Activated naive CD8-positive, alpha-beta T cell treated with anti-CD3 and anti-CD28 coated beads, Interleukin-2, amount 50 U/mL, for 24 hours (primary cell): ENCODE results near the gene MAB21L1.

Experiments
- ATAC-seq: fragments of 150-1000 bp; cut with Tn5 transposase; one replicate; pipeline ENCODE4 v1.10.0; 2021
- DNase-seq: peaks from one replicate; pipeline ENCODE4 v3.0.0; 2021
- H3K27ac Mint-ChIP-seq: one replicate; pipeline ENCODE4 v1.8.0; 2021; ENCODE audit warnings: mild to moderate bottlenecking, mixed read lengths
- H3K27me3 Mint-ChIP-seq: one replicate; pipeline ENCODE4 v1.8.0; 2021; ENCODE audit warnings: mixed read lengths
- H3K36me3 Mint-ChIP-seq: one replicate; pipeline ENCODE4 v1.8.0; 2021; ENCODE audit warnings: low read depth, mixed read lengths
- H3K4me1 Mint-ChIP-seq: one replicate; pipeline ENCODE4 v1.8.0; 2021; ENCODE audit warnings: mixed read lengths
- H3K4me3 Mint-ChIP-seq: one replicate; pipeline ENCODE4 v1.8.0; 2021; ENCODE audit warnings: mild to moderate bottlenecking, moderate library complexity, mixed read lengths
- H3K9me3 Mint-ChIP-seq: one replicate; pipeline ENCODE4 v1.8.0; 2021; ENCODE audit warnings: mixed read lengths

MAB21L1 gene

GRCh38 chr13:35473802-35474201 lies 2.7 kb downstream of the MAB21L1 start:
- peaks cover 9% of the 10 kb centered on the region for H3K36me3 Mint-ChIP-seq
- H3K9me3 Mint-ChIP-seq: peaks cover 28% of the 10 kb centered on the region
- no peak overlapping the region for H3K27ac Mint-ChIP-seq
- H3K27me3 Mint-ChIP-seq: peaks cover 85% of the 10 kb centered on the region
- peaks cover 27% of the 10 kb centered on the region for H3K4me1 Mint-ChIP-seq
- ATAC-seq: no peak
- no peak overlapping the region for H3K4me3 Mint-ChIP-seq
- DNase-seq: no peak

GRCh38 chr13:35473206-35473775 lies 3.2 kb downstream of the MAB21L1 start:
- peaks cover 10% of the 10 kb centered on the region for H3K36me3 Mint-ChIP-seq
- H3K27me3 Mint-ChIP-seq: peaks cover 86% of the 10 kb centered on the region
- H3K4me1 Mint-ChIP-seq: peaks cover 23% of the 10 kb centered on the region
- H3K4me3 Mint-ChIP-seq: no peak overlapping the region
- peaks cover 31% of the 10 kb centered on the region for H3K9me3 Mint-ChIP-seq
- no peak overlapping the region for H3K27ac Mint-ChIP-seq
- ATAC-seq: no peak
- no peak for DNase-seq

GRCh38 chr13:35472323-35472881 lies 4.1 kb downstream of the MAB21L1 start:
- DNase-seq: no peak
- no peak for ATAC-seq
- Mint-ChIP-seq H3K27me3 (peaks cover 81% of the 10 kb centered on the region), H3K4me1 (peaks cover 21% of the 10 kb centered on the region), H3K36me3 (peaks cover 10% of the 10 kb centered on the region), H3K9me3 (peaks cover 34% of the 10 kb centered on the region), H3K27ac (no peak overlapping the region), H3K4me3 (no peak overlapping the region)

GRCh38 chr13:35471706-35472322 lies 4.7 kb downstream of the MAB21L1 start:
- Mint-ChIP-seq H3K4me1 (peaks cover 18% of the 10 kb centered on the region), H3K9me3 (peaks cover 34% of the 10 kb centered on the region), H3K27ac (no peak overlapping the region), H3K27me3 (peaks cover 75% of the 10 kb centered on the region), H3K4me3 (no peak overlapping the region), H3K36me3 (peaks cover 10% of the 10 kb centered on the region)
- DNase-seq (no peak), ATAC-seq (no peak)

GRCh38 chr13:35470671-35471661 lies 5.5 kb downstream of the MAB21L1 start:
- ATAC-seq: no peak
- Mint-ChIP-seq H3K27me3 (peaks cover 66% of the 10 kb centered on the region), H3K4me3 (peak overlapping the region; percentile 8), H3K27ac (no peak overlapping the region), H3K4me1 (peaks cover 10% of the 10 kb centered on the region), H3K36me3 (peaks cover 8% of the 10 kb centered on the region), H3K9me3 (peaks cover 34% of the 10 kb centered on the region)
- no peak for DNase-seq

- H3K36me3 Mint-ChIP-seq: peaks cover 6% of the 10 kb centered on the region
- peaks cover 56% of the 10 kb centered on the region for H3K27me3 Mint-ChIP-seq
- ATAC-seq: no peak
- DNase-seq: no peak
- peaks cover 3% of the 10 kb centered on the region for H3K4me1 Mint-ChIP-seq
- H3K4me3 Mint-ChIP-seq: no peak overlapping the region
- no peak overlapping the region for H3K27ac Mint-ChIP-seq
- peaks cover 34% of the 10 kb centered on the region for H3K9me3 Mint-ChIP-seq
These were observed 6.5 kb downstream of the MAB21L1 start for GRCh38 chr13:35469806-35470525.

- peaks cover 3% of the 10 kb centered on the region for H3K36me3 Mint-ChIP-seq
- no peak for ATAC-seq
- no peak overlapping the region for H3K27ac Mint-ChIP-seq
- H3K4me3 Mint-ChIP-seq: no peak overlapping the region
- H3K4me1 Mint-ChIP-seq: peaks cover 3% of the 10 kb centered on the region
- peaks cover 49% of the 10 kb centered on the region for H3K27me3 Mint-ChIP-seq
- DNase-seq: no peak
- H3K9me3 Mint-ChIP-seq: peaks cover 26% of the 10 kb centered on the region
These were observed 8.3 kb downstream of the MAB21L1 start for GRCh38 chr13:35468195-35468594.

- Mint-ChIP-seq H3K9me3 (peaks cover 18% of the 10 kb centered on the region), H3K4me1 (no peaks in the 10 kb centered on the region), H3K27me3 (peaks cover 26% of the 10 kb centered on the region), H3K4me3 (no peak overlapping the region), H3K27ac (no peak overlapping the region), H3K36me3 (peaks cover 1% of the 10 kb centered on the region)
- DNase-seq: no peak
- no peak for ATAC-seq
These were observed 11.1 kb downstream of the MAB21L1 start for GRCh38 chr13:35465371-35465770.

- H3K27ac Mint-ChIP-seq: no peak overlapping the region
- no peaks in the 10 kb centered on the region for H3K9me3 Mint-ChIP-seq
- peaks cover 5% of the 10 kb centered on the region for H3K27me3 Mint-ChIP-seq
- no peak for DNase-seq
- no peak for ATAC-seq
- no peak overlapping the region for H3K4me3 Mint-ChIP-seq
- no peaks in the 10 kb centered on the region for H3K36me3 Mint-ChIP-seq
- no peaks in the 10 kb centered on the region for H3K4me1 Mint-ChIP-seq
These were observed 16.4 kb downstream of the MAB21L1 start for GRCh38 chr13:35460061-35460460.

GRCh38 chr13:35457258-35457657 lies 19.2 kb downstream of the MAB21L1 start:
- DNase-seq (no peak), ATAC-seq (no peak)
- Mint-ChIP-seq H3K36me3 (no peaks in the 10 kb centered on the region), H3K4me1 (no peaks in the 10 kb centered on the region), H3K9me3 (no peaks in the 10 kb centered on the region), H3K4me3 (no peak overlapping the region), H3K27me3 (no peaks in the 10 kb centered on the region), H3K27ac (no peak overlapping the region)

- ATAC-seq: no peak
- Mint-ChIP-seq H3K4me1 (no peaks in the 10 kb centered on the region), H3K27ac (no peak overlapping the region), H3K9me3 (no peaks in the 10 kb centered on the region), H3K27me3 (no peaks in the 10 kb centered on the region), H3K4me3 (no peak overlapping the region), H3K36me3 (no peaks in the 10 kb centered on the region)
- no peak for DNase-seq
These were observed 21.5 kb downstream of the MAB21L1 start for GRCh38 chr13:35455022-35455421.

GRCh38 chr13:35449821-35450220 lies 26.7 kb downstream of the MAB21L1 start:
- Mint-ChIP-seq H3K4me3 (no peak overlapping the region), H3K27ac (no peak overlapping the region), H3K36me3 (no peaks in the 10 kb centered on the region), H3K4me1 (no peaks in the 10 kb centered on the region), H3K9me3 (no peaks in the 10 kb centered on the region), H3K27me3 (no peaks in the 10 kb centered on the region)
- ATAC-seq (no peak), DNase-seq (no peak)

GRCh38 chr13:35448465-35448864 lies 28.0 kb downstream of the MAB21L1 start:
- no peaks in the 10 kb centered on the region for H3K36me3 Mint-ChIP-seq
- H3K4me1 Mint-ChIP-seq: no peaks in the 10 kb centered on the region
- no peaks in the 10 kb centered on the region for H3K9me3 Mint-ChIP-seq
- DNase-seq: no peak
- H3K27me3 Mint-ChIP-seq: no peaks in the 10 kb centered on the region
- H3K27ac Mint-ChIP-seq: no peak overlapping the region
- H3K4me3 Mint-ChIP-seq: no peak overlapping the region
- ATAC-seq: no peak
